ENCODE results near the gene FUT7.

- no peak for TF ChIP-seq MEF2A (IDR thresholded peaks at IDR 0.05; ENCODE audit: control insufficient read depth, low read depth, low read length)
- TF ChIP-seq POLR2A (conservative IDR thresholded peaks at IDR 0.05), result no peak
- TF ChIP-seq ZNF354B (CRISPR knock-in tag; IDR thresholded peaks at IDR 0.05), result no peak
- no peak for TF ChIP-seq BRF1 (IDR thresholded peaks at IDR 0.05; ENCODE audit: borderline replicate concordance, extremely low read depth, insufficient read length)
- TF ChIP-seq SRF (CRISPR knock-in tag; IDR thresholded peaks at IDR 0.05), result no peak
Measured at GRCh38 chr9:137008312-137008711, 23.6 kb downstream of the FUT7 start.
